SK-N-SH (cell line): ENCODE results near the gene ZBTB1. TPM values are rescaled to one million over a fixed set of nuclear protein-coding genes. Genes with fewer than 3 reads are reported as not detected.

Source experiments
- CTCF ChIA-PET: fragments of 300-600, 350-600 bp; formaldehyde crosslinking; extraction: SDS; loops from one replicate; lab custom pipeline; 2021; lab: Yijun Ruan, JAX
- POLR2A ChIA-PET: fragments of 350-600 bp; sonication (Branson Sonifier 250); formaldehyde crosslinking; extraction: SDS; loops from one replicate; lab custom pipeline; 2020; ENCODE audit warnings: antibody characterized with exemption, inconsistent platforms; lab: Yijun Ruan, JAX
- DNase-seq: peaks from one replicate; pipeline ENCODE4 v3.0.0; 2012
- H2AFZ ChIP-seq: fragments of 200-600 bp; sonication (generic); 2 replicates; pipeline ENCODE4 v1.8.1; 2016; ENCODE audit warnings: antibody characterized with exemption, mild to moderate bottlenecking, low read depth
- H3F3A ChIP-seq: fragments of 200-600 bp; sonication (generic); replicated peaks from 2 replicates; pipeline ENCODE3; 2016; ENCODE audit warnings: antibody characterized with exemption, mild to moderate bottlenecking; ENCODE audit not compliant: insufficient read depth
- H3K27ac ChIP-seq, 2 experiments: fragments of 200-500 bp in 1 of 2; fragments of 200-600 bp in 1 of 2; sonication (Bioruptor generic) in 1 of 2; sonication (generic), shearing (Covaris generic) in 1 of 2; 2 replicates each; pipeline versions ENCODE4 v1.5.1 to v1.6.1; 2014 to 2016; ENCODE audit warnings: low read depth in 2 of 2, inconsistent platforms in 1 of 2, low read length in 1 of 2, mild to moderate bottlenecking in 1 of 2, mixed read lengths in 1 of 2
- H3K27me3 ChIP-seq: fragments of 200-600 bp; sonication (generic), shearing (Covaris generic); 2 replicates; pipeline ENCODE4 v1.6.1; 2016; ENCODE audit warnings: mixed run types; ENCODE audit not compliant: insufficient read depth
- H3K36me3 ChIP-seq, 2 experiments: fragments of 200-500 bp in 1 of 2; fragments of 200-600 bp in 1 of 2; sonication (Bioruptor generic) in 1 of 2; sonication (generic) in 1 of 2; replicated peaks in 1 of 2; 2 replicates each; pipeline versions ENCODE3 to v1.5.1; 2014 to 2016; ENCODE audit warnings: low read length in 1 of 2, mild to moderate bottlenecking in 1 of 2; ENCODE audit not compliant: insufficient read depth in 2 of 2, control insufficient read depth in 1 of 2
- H3K4me1 ChIP-seq, 2 experiments: fragments of 200-500 bp in 1 of 2; fragments of 200-600 bp in 1 of 2; sonication (Bioruptor generic) in 1 of 2; sonication (generic), shearing (Covaris generic) in 1 of 2; 2 replicates each; pipeline versions ENCODE4 v1.5.1 to v1.6.1; 2014 to 2016; ENCODE audit warnings: low read depth in 1 of 2, low read length in 1 of 2, mixed run types in 1 of 2; ENCODE audit not compliant: insufficient read depth in 2 of 2, control insufficient read depth in 1 of 2
- H3K4me2 ChIP-seq: fragments of 200-600 bp; sonication (generic), shearing (Covaris generic); 2 replicates; pipeline ENCODE4 v1.6.1; 2017; ENCODE audit warnings: mixed run types
- H3K4me3 ChIP-seq, 2 experiments: fragments of 200-500 bp in 1 of 2; fragments of 200-600 bp in 1 of 2; sonication (Bioruptor generic) in 1 of 2; sonication (generic), shearing (Covaris generic) in 1 of 2; 2 replicates each; pipeline versions ENCODE4 v1.5.1 to v1.8.1; 2014 to 2016; ENCODE audit warnings: low read depth in 2 of 2, inconsistent platforms in 1 of 2, low read length in 1 of 2, mild to moderate bottlenecking in 1 of 2, mixed read lengths in 1 of 2, moderate library complexity in 1 of 2
- H3K79me2 ChIP-seq: fragments of 200-600 bp; sonication (generic); 2 replicates; pipeline ENCODE4 v1.8.1; 2017; ENCODE audit warnings: mild to moderate bottlenecking; ENCODE audit not compliant: insufficient read depth
- H3K9ac ChIP-seq: fragments of 200-600 bp; sonication (generic); 2 replicates; pipeline ENCODE4 v1.6.1; 2017; ENCODE audit warnings: mixed run types
- H3K9me2 ChIP-seq: fragments of 200-600 bp; sonication (generic); 2 replicates; pipeline ENCODE4 v1.6.1; 2017; ENCODE audit warnings: mixed run types
- H3K9me3 ChIP-seq: fragments of 200-600 bp; sonication (generic); 2 replicates; pipeline ENCODE4 v1.6.1; 2017; ENCODE audit warnings: mixed run types, mild to moderate bottlenecking, moderate library complexity
- H4K20me1 ChIP-seq: fragments of 200-600 bp; sonication (generic); 2 replicates; pipeline ENCODE4 v1.6.1; 2017; ENCODE audit warnings: mild to moderate bottlenecking, mixed run types; ENCODE audit not compliant: insufficient read depth
- CTCF ChIP-seq: fragments of 200-600 bp; sonication (generic); IDR thresholded peaks from 2 replicates; pipeline ENCODE4 v1.6.1; 2017; ENCODE audit warnings: antibody characterized with exemption, mild to moderate bottlenecking, moderate library complexity
- FOXJ3 ChIP-seq: sonication (generic); formaldehyde crosslinking; IDR thresholded peaks from 2 replicates; pipeline ENCODE4 v1.5.1; 2020; ENCODE audit warnings: mild to moderate bottlenecking, missing genetic modification reagents
- FOXM1 ChIP-seq: IDR thresholded peaks from 2 replicates; pipeline ENCODE4 v1.4.0; 2012; ENCODE audit warnings: low read depth, mild to moderate bottlenecking
- GATA2 ChIP-seq: sonication (generic); formaldehyde crosslinking; IDR thresholded peaks from 2 replicates; pipeline ENCODE4 v1.5.0; 2020; ENCODE audit warnings: mild to moderate bottlenecking, missing genetic modification reagents
- MXI1 ChIP-seq: IDR thresholded peaks from 2 replicates; pipeline ENCODE4 v1.6.1; 2012; ENCODE audit warnings: mild to moderate bottlenecking, low read depth, low read length, improper control_type of control experiment
- NFIC ChIP-seq: IDR thresholded peaks from 2 replicates; pipeline ENCODE4 v1.4.0; 2012; ENCODE audit warnings: borderline replicate concordance
- SMC3 ChIP-seq: IDR thresholded peaks from 2 replicates; pipeline ENCODE4 v1.6.1; 2012; ENCODE audit warnings: low read depth, low read length, improper control_type of control experiment
- TCF12 ChIP-seq: IDR thresholded peaks from 2 replicates; pipeline ENCODE4 v1.4.0; 2012
- YY1 ChIP-seq: IDR thresholded peaks from 2 replicates; pipeline ENCODE4 v1.4.0; 2012; ENCODE audit warnings: low read depth, mild to moderate bottlenecking
- WGBS: methylation state at CpG from one replicate; pipeline ENCODE4 v1.1.6; 2017; ENCODE audit warnings: low lambda C conversion rate; 5-methylcytosine and 5-hydroxymethylcytosine counted together
- polyA plus RNA-seq, 3 experiments: library from polyadenylated mRNA; depleted of rRNA; stranded (reverse); fragments of >200 nt; gene quantifications; 2 replicates each; pipeline ENCODE4 v1.2.3, GENCODE V29; 2012
- TF ChIP-seq, protein P1 (sequence below): fragments of 150-350 bp; IDR thresholded peaks from 2 replicates; pipeline ENCODE4 v1.6.1; 2016; ENCODE audit warnings: mild to moderate bottlenecking, low read depth, low read length

Gene ZBTB1
- polyA plus RNA-seq, 1 of the 3 experiments (the other 2 are of a cell fraction): 12.7 TPM

- TF ChIP-seq CTCF: no peak
- TF ChIP-seq, all 33 proteins: peak for 0
Measured at GRCh38 chr14:64541972-64542835, 37.6 kb downstream of the ZBTB1 start (continued).

- Histone ChIP-seq H3K9me2 (no peaks in the 10 kb centered on the region), H3K9ac (no peak overlapping the region), H3K9me3 (no peaks in the 10 kb centered on the region), H3K79me2 (no peaks in the 10 kb centered on the region), H3K4me2 (no peak overlapping the region), H3F3A (peaks cover 13% of the 10 kb centered on the region), H3K4me3 (no peak overlapping the region), H3K36me3 (no peaks in the 10 kb centered on the region), H3K4me1 (peaks cover 0 to 5% of the 10 kb centered on the region in 2 experiments; a peak in 2 of 4 replicates), H2AFZ (no peak overlapping the region), H3K27ac (no peak overlapping the region), H4K20me1 (no peaks in the 10 kb centered on the region), H3K27me3 (no peaks in the 10 kb centered on the region)
- CTCF ChIA-PET: interaction anchor here (1.0 to 2.2 kb wide), 4 partner anchors 8 to 94 kb away, joined by 3 to 7 read pairs (median 3); no protein-coding TSS in a partner anchor
- WGBS: 85% methylated on average over 4 of the region's 4 CpGs
- POLR2A ChIA-PET: no interaction called here
- no peak for TF ChIP-seq MXI1
- TF ChIP-seq FOXJ3 (CRISPR knock-in tag): no peak
- TF ChIP-seq TCF12: no peak
- no peak for TF ChIP-seq YY1
- no peak for TF ChIP-seq GATA2
- TF ChIP-seq, protein P1, sequence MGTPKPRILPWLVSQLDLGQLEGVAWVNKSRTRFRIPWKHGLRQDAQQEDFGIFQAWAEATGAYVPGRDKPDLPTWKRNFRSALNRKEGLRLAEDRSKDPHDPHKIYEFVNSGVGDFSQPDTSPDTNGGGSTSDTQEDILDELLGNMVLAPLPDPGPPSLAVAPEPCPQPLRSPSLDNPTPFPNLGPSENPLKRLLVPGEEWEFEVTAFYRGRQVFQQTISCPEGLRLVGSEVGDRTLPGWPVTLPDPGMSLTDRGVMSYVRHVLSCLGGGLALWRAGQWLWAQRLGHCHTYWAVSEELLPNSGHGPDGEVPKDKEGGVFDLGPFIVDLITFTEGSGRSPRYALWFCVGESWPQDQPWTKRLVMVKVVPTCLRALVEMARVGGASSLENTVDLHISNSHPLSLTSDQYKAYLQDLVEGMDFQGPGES: no peak
- no peak for TF ChIP-seq CTCF
- no peak for TF ChIP-seq NFIC
- no peak for TF ChIP-seq FOXM1
- TF ChIP-seq SMC3: no peak
- no peak for DNase-seq
Measured at GRCh38 chr14:64542836-64543201, 38.2 kb downstream of the ZBTB1 start.
